Bronchial epithelial cell (primary cell): ENCODE results near the gene FNDC3B. TPM values are rescaled to one million over a fixed set of nuclear protein-coding genes. Genes with fewer than 3 reads are reported as not detected.

Experiments
- DNase-seq: peaks from one replicate; pipeline ENCODE4 v3.0.0-alpha.2; 2010; ENCODE audit warnings: low read depth
- FAIRE-seq: peaks from 2 replicates; lab custom pipeline; 2011; peaks lifted over from hg19 to GRCh38; lab: Jason Lieb, UNC
- H3K27me3 ChIP-seq: 2 replicates; pipeline ENCODE4 v1.5.1; 2011; ENCODE audit warnings: low read length; ENCODE audit not compliant: control insufficient read depth, insufficient read depth
- H3K36me3 ChIP-seq: 2 replicates; pipeline ENCODE4 v1.5.1; 2011; ENCODE audit warnings: low read length; ENCODE audit not compliant: control insufficient read depth, insufficient read depth
- H3K4me3 ChIP-seq: 2 replicates; pipeline ENCODE4 v1.5.1; 2011; ENCODE audit warnings: mild to moderate bottlenecking, low read depth, low read length, control low read depth
- CTCF ChIP-seq: IDR thresholded peaks from 2 replicates; pipeline ENCODE4 v1.5.1; 2011; ENCODE audit warnings: mild to moderate bottlenecking, moderate library complexity, low read length, control low read depth, inconsistent platforms; ENCODE audit not compliant: insufficient read depth, severe bottlenecking
- total RNA-seq: library from RNA; depleted of rRNA; stranded (reverse); fragments of >200 nt; gene quantifications from 2 replicates; pipeline ENCODE4 v1.2.1, GENCODE V29; 2014

The FNDC3B gene
- total RNA-seq, 1 donor from 2014 or later, result 39.2 TPM

- Histone ChIP-seq H3K4me3 (no peak overlapping the region), H3K27me3 (no peaks in the 10 kb centered on the region), H3K36me3 (peaks cover 4% of the 10 kb centered on the region)
- DNase-seq (no peak), FAIRE-seq (no peak)
- no peak for TF ChIP-seq CTCF
These were observed 109.6 kb downstream of the FNDC3B start for GRCh38 chr3:172148702-172149565.

GRCh38 chr3:172150268-172150667 lies 110.9 kb downstream of the FNDC3B start:
- Histone ChIP-seq H3K36me3 (peaks cover 1% of the 10 kb centered on the region), H3K4me3 (no peak overlapping the region), H3K27me3 (no peaks in the 10 kb centered on the region)
- no peak for FAIRE-seq
- no peak for DNase-seq
- TF ChIP-seq CTCF, result no peak

- FAIRE-seq, result no peak
- peak; percentile 75 for DNase-seq
- no peak for TF ChIP-seq CTCF
These were observed 111.7 kb downstream of the FNDC3B start for GRCh38 chr3:172150913-172151650.

GRCh38 chr3:172151651-172152649 lies 112.6 kb downstream of the FNDC3B start:
- FAIRE-seq (no peak), DNase-seq (no peak)
- Histone ChIP-seq H3K4me3 (no peak overlapping the region), H3K27me3 (no peaks in the 10 kb centered on the region), H3K36me3 (peaks cover 1% of the 10 kb centered on the region)
- no peak for TF ChIP-seq CTCF

More at GRCh38 chr3:172150913-172151650, 111.7 kb downstream of the FNDC3B start:
- Histone ChIP-seq H3K36me3 (peaks cover 1% of the 10 kb centered on the region), H3K27me3 (no peaks in the 10 kb centered on the region), H3K4me3 (no peak overlapping the region)

- FAIRE-seq, result no peak
- no peaks in the 10 kb centered on the region for H3K27me3 ChIP-seq
- peak; percentile 44 for DNase-seq
- H3K36me3 ChIP-seq, result peaks cover 1% of the 10 kb centered on the region
- no peak for TF ChIP-seq CTCF
- H3K4me3 ChIP-seq, result no peak overlapping the region
These were observed 113.5 kb downstream of the FNDC3B start for GRCh38 chr3:172152874-172153273.
